SK-N-SH (cell line): Measurements from ENCODE around the gene C14orf132. TPM values are rescaled to one million over a fixed set of nuclear protein-coding genes. Genes with fewer than 3 reads are reported as not detected.

Experiments
- CTCF ChIA-PET: fragments of 300-600, 350-600 bp; formaldehyde crosslinking; extraction: SDS; loops from one replicate; lab custom pipeline; 2021; lab: Yijun Ruan, JAX
- POLR2A ChIA-PET: fragments of 350-600 bp; sonication (Branson Sonifier 250); formaldehyde crosslinking; extraction: SDS; loops from one replicate; lab custom pipeline; 2020; ENCODE audit warnings: antibody characterized with exemption, inconsistent platforms; lab: Yijun Ruan, JAX
- DNase-seq: peaks from one replicate; pipeline ENCODE4 v3.0.0; 2012
- H2AFZ ChIP-seq: fragments of 200-600 bp; sonication (generic); 2 replicates; pipeline ENCODE4 v1.8.1; 2016; ENCODE audit warnings: antibody characterized with exemption, mild to moderate bottlenecking, low read depth
- H3F3A ChIP-seq: fragments of 200-600 bp; sonication (generic); replicated peaks from 2 replicates; pipeline ENCODE3; 2016; ENCODE audit warnings: antibody characterized with exemption, mild to moderate bottlenecking; ENCODE audit not compliant: insufficient read depth
- H3K27ac ChIP-seq, 2 experiments: fragments of 200-500 bp in 1 of 2; fragments of 200-600 bp in 1 of 2; sonication (Bioruptor generic) in 1 of 2; sonication (generic), shearing (Covaris generic) in 1 of 2; 2 replicates each; pipeline versions ENCODE4 v1.5.1 to v1.6.1; 2014 to 2016; ENCODE audit warnings: low read depth in 2 of 2, inconsistent platforms in 1 of 2, low read length in 1 of 2, mild to moderate bottlenecking in 1 of 2, mixed read lengths in 1 of 2
- H3K27me3 ChIP-seq: fragments of 200-600 bp; sonication (generic), shearing (Covaris generic); 2 replicates; pipeline ENCODE4 v1.6.1; 2016; ENCODE audit warnings: mixed run types; ENCODE audit not compliant: insufficient read depth
- H3K36me3 ChIP-seq, 2 experiments: fragments of 200-500 bp in 1 of 2; fragments of 200-600 bp in 1 of 2; sonication (Bioruptor generic) in 1 of 2; sonication (generic) in 1 of 2; replicated peaks in 1 of 2; 2 replicates each; pipeline versions ENCODE3 to v1.5.1; 2014 to 2016; ENCODE audit warnings: low read length in 1 of 2, mild to moderate bottlenecking in 1 of 2; ENCODE audit not compliant: insufficient read depth in 2 of 2, control insufficient read depth in 1 of 2
- H3K4me1 ChIP-seq, 2 experiments: fragments of 200-500 bp in 1 of 2; fragments of 200-600 bp in 1 of 2; sonication (Bioruptor generic) in 1 of 2; sonication (generic), shearing (Covaris generic) in 1 of 2; 2 replicates each; pipeline versions ENCODE4 v1.5.1 to v1.6.1; 2014 to 2016; ENCODE audit warnings: low read depth in 1 of 2, low read length in 1 of 2, mixed run types in 1 of 2; ENCODE audit not compliant: insufficient read depth in 2 of 2, control insufficient read depth in 1 of 2
- H3K4me2 ChIP-seq: fragments of 200-600 bp; sonication (generic), shearing (Covaris generic); 2 replicates; pipeline ENCODE4 v1.6.1; 2017; ENCODE audit warnings: mixed run types
- H3K4me3 ChIP-seq, 2 experiments: fragments of 200-500 bp in 1 of 2; fragments of 200-600 bp in 1 of 2; sonication (Bioruptor generic) in 1 of 2; sonication (generic), shearing (Covaris generic) in 1 of 2; 2 replicates each; pipeline versions ENCODE4 v1.5.1 to v1.8.1; 2014 to 2016; ENCODE audit warnings: low read depth in 2 of 2, inconsistent platforms in 1 of 2, low read length in 1 of 2, mild to moderate bottlenecking in 1 of 2, mixed read lengths in 1 of 2, moderate library complexity in 1 of 2
- H3K79me2 ChIP-seq: fragments of 200-600 bp; sonication (generic); 2 replicates; pipeline ENCODE4 v1.8.1; 2017; ENCODE audit warnings: mild to moderate bottlenecking; ENCODE audit not compliant: insufficient read depth
- H3K9ac ChIP-seq: fragments of 200-600 bp; sonication (generic); 2 replicates; pipeline ENCODE4 v1.6.1; 2017; ENCODE audit warnings: mixed run types
- H3K9me2 ChIP-seq: fragments of 200-600 bp; sonication (generic); 2 replicates; pipeline ENCODE4 v1.6.1; 2017; ENCODE audit warnings: mixed run types
- H3K9me3 ChIP-seq: fragments of 200-600 bp; sonication (generic); 2 replicates; pipeline ENCODE4 v1.6.1; 2017; ENCODE audit warnings: mixed run types, mild to moderate bottlenecking, moderate library complexity
- H4K20me1 ChIP-seq: fragments of 200-600 bp; sonication (generic); 2 replicates; pipeline ENCODE4 v1.6.1; 2017; ENCODE audit warnings: mild to moderate bottlenecking, mixed run types; ENCODE audit not compliant: insufficient read depth
- ELF1 ChIP-seq: IDR thresholded peaks from 2 replicates; pipeline ENCODE4 v1.4.0; 2012
- EZH2phosphoT487 ChIP-seq: fragments of 200-600 bp; sonication (generic); IDR thresholded peaks from 2 replicates; pipeline ENCODE4 v1.6.1; 2017; ENCODE audit warnings: low read depth, mixed run types, mild to moderate bottlenecking, antibody characterized with exemption, moderate library complexity, borderline replicate concordance
- FOXJ3 ChIP-seq: sonication (generic); formaldehyde crosslinking; IDR thresholded peaks from 2 replicates; pipeline ENCODE4 v1.5.1; 2020; ENCODE audit warnings: mild to moderate bottlenecking, missing genetic modification reagents
- NFIC ChIP-seq: IDR thresholded peaks from 2 replicates; pipeline ENCODE4 v1.4.0; 2012; ENCODE audit warnings: borderline replicate concordance
- NRF1 ChIP-seq: IDR thresholded peaks from 2 replicates; pipeline ENCODE4 v1.6.1; 2012; ENCODE audit warnings: low read depth, mild to moderate bottlenecking, low read length
- RAD21 ChIP-seq: IDR thresholded peaks from 2 replicates; pipeline ENCODE4 v1.6.1; 2012; ENCODE audit warnings: mild to moderate bottlenecking, low read length
- SMC3 ChIP-seq: IDR thresholded peaks from 2 replicates; pipeline ENCODE4 v1.6.1; 2012; ENCODE audit warnings: low read depth, low read length, improper control_type of control experiment
- TAF1 ChIP-seq: IDR thresholded peaks from 2 replicates; pipeline ENCODE4 v1.6.1; 2012; ENCODE audit warnings: low read depth, mild to moderate bottlenecking, low read length, moderate library complexity, borderline replicate concordance
- TEAD4 ChIP-seq: IDR thresholded peaks from 2 replicates; pipeline ENCODE4 v1.4.0; 2012; ENCODE audit warnings: mild to moderate bottlenecking, borderline replicate concordance; ENCODE audit not compliant: insufficient read depth
- YY1 ChIP-seq: IDR thresholded peaks from 2 replicates; pipeline ENCODE4 v1.4.0; 2012; ENCODE audit warnings: low read depth, mild to moderate bottlenecking
- WGBS: methylation state at CpG from one replicate; pipeline ENCODE4 v1.1.6; 2017; ENCODE audit warnings: low lambda C conversion rate; 5-methylcytosine and 5-hydroxymethylcytosine counted together
- polyA plus RNA-seq, 3 experiments: library from polyadenylated mRNA; depleted of rRNA; stranded (reverse); fragments of >200 nt; gene quantifications; 2 replicates each; pipeline ENCODE4 v1.2.3, GENCODE V29; 2012
- TF ChIP-seq, protein P1 (sequence below): IDR thresholded peaks from 2 replicates; pipeline ENCODE4; 2012
- TF ChIP-seq, protein P2 (sequence below): fragments of 150-350 bp; IDR thresholded peaks from 2 replicates; pipeline ENCODE4 v1.6.1; 2016; ENCODE audit warnings: mild to moderate bottlenecking, low read depth, low read length
- TF ChIP-seq, protein P3 (sequence below): fragments of 200-600 bp; sonication (generic); IDR thresholded peaks from 2 replicates; pipeline ENCODE4 v1.6.1; 2017; ENCODE audit warnings: antibody characterized with exemption, mild to moderate bottlenecking, moderate library complexity

C14orf132 gene
- polyA plus RNA-seq, 1 of the 3 experiments (the other 2 are of a cell fraction): 5.5 TPM

DNA sequence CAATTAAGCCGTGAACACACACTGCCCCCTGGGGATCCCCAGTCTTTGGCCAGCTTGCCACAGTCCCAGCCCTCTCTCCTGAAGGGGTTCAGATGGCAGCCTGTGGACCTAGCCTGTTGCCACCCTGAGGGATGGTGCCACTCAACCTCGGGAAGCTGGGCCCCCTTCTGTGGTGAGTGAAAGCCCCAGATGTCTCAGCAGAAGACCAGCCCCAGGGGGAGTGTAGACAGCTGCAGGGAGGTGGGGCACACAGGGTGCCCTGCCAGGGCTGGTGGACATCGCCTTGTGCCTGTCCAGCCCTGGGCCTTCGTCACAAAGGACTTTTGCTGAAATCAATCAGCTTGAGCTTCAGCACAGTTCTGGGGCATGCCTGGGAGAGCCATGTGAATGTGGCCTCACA is 32.4 kb downstream of the C14orf132 start:
- CTCF ChIA-PET: interaction anchor here (1.2 to 1.5 kb wide), 2 partner anchors 15 to 204 kb away, joined by 3 to 5 read pairs; no protein-coding TSS in a partner anchor
- POLR2A ChIA-PET: no interaction called here
- Histone ChIP-seq H3K4me2 (no peak overlapping the region), H3K27ac (no peak overlapping the region), H3K79me2 (0 out of 2 replicates have a peak, but pooled peaks cover 2% of the 10 kb centered on the region), H4K20me1 (no peaks in the 10 kb centered on the region), H3F3A (peaks cover 10% of the 10 kb centered on the region), H3K27me3 (no peaks in the 10 kb centered on the region), H3K9me2 (no peaks in the 10 kb centered on the region), H3K9me3 (no peaks in the 10 kb centered on the region), H2AFZ (no peak overlapping the region), H3K9ac (no peak overlapping the region), H3K36me3 (no peaks in the 10 kb centered on the region), H3K4me3 (no peak overlapping the region), H3K4me1 (peaks cover 0 to 6% of the 10 kb centered on the region in 2 experiments; a peak in 2 of 4 replicates)
- no peak for TF ChIP-seq FOXJ3 (CRISPR knock-in tag)
- no peak for TF ChIP-seq ELF1
- no peak for TF ChIP-seq YY1
- TF ChIP-seq EZH2phosphoT487: no peak
- no peak for TF ChIP-seq RAD21
- TF ChIP-seq SMC3: no peak
- TF ChIP-seq, protein P1, sequence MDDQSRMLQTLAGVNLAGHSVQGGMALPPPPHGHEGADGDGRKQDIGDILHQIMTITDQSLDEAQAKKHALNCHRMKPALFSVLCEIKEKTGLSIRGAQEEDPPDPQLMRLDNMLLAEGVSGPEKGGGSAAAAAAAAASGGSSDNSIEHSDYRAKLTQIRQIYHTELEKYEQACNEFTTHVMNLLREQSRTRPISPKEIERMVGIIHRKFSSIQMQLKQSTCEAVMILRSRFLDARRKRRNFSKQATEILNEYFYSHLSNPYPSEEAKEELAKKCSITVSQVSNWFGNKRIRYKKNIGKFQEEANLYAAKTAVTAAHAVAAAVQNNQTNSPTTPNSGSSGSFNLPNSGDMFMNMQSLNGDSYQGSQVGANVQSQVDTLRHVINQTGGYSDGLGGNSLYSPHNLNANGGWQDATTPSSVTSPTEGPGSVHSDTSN: no peak
- TF ChIP-seq, protein P2, sequence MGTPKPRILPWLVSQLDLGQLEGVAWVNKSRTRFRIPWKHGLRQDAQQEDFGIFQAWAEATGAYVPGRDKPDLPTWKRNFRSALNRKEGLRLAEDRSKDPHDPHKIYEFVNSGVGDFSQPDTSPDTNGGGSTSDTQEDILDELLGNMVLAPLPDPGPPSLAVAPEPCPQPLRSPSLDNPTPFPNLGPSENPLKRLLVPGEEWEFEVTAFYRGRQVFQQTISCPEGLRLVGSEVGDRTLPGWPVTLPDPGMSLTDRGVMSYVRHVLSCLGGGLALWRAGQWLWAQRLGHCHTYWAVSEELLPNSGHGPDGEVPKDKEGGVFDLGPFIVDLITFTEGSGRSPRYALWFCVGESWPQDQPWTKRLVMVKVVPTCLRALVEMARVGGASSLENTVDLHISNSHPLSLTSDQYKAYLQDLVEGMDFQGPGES: no peak
- no peak for DNase-seq
- 80% methylated on average over 1 of the region's 4 CpGs for WGBS

DNA sequence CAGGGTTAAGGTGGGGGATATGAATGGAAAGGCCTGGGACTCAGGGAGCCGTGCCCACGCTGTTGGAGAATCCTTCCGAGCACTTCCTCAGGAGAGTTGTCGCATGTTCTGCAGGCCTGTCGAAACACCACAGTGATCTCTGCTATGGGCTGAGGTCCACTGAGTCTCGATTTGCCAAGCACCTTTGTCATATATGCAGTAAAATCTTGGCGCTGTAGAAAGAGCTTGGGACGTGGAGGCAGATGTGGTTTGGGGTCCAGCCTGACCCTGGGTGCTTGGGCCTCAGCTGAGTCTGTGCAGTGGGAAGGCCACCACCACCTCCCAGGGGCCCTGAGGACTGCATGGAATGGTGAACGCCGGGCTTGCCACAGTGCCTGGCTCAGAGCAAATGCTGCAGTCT is 32.9 kb downstream of the C14orf132 start:
- no peaks in the 10 kb centered on the region for H3K9me3 ChIP-seq
- no peaks in the 10 kb centered on the region for H3K36me3 ChIP-seq
- TF ChIP-seq TEAD4 (no peak), NRF1 (no peak), NFIC (no peak), TAF1 (no peak)
- TF ChIP-seq, protein P1: no peak
- TF ChIP-seq, protein P3, sequence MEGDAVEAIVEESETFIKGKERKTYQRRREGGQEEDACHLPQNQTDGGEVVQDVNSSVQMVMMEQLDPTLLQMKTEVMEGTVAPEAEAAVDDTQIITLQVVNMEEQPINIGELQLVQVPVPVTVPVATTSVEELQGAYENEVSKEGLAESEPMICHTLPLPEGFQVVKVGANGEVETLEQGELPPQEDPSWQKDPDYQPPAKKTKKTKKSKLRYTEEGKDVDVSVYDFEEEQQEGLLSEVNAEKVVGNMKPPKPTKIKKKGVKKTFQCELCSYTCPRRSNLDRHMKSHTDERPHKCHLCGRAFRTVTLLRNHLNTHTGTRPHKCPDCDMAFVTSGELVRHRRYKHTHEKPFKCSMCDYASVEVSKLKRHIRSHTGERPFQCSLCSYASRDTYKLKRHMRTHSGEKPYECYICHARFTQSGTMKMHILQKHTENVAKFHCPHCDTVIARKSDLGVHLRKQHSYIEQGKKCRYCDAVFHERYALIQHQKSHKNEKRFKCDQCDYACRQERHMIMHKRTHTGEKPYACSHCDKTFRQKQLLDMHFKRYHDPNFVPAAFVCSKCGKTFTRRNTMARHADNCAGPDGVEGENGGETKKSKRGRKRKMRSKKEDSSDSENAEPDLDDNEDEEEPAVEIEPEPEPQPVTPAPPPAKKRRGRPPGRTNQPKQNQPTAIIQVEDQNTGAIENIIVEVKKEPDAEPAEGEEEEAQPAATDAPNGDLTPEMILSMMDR: no peak
- H3K4me1 ChIP-seq: peaks cover 0 to 4% of the 10 kb centered on the region in 2 experiments; a peak in 2 of 4 replicates
- H3K27ac ChIP-seq: no peak overlapping the region
- no peaks in the 10 kb centered on the region for H3K27me3 ChIP-seq
- H2AFZ ChIP-seq: no peak overlapping the region
- 88% methylated on average over 10 of the region's 10 CpGs for WGBS
- H3K9me2 ChIP-seq: no peaks in the 10 kb centered on the region
- CTCF ChIA-PET: interaction anchor here (0.9 to 1.5 kb wide), 2 partner anchors 10 to 16 kb away, joined by 3 to 5 read pairs; no protein-coding TSS in a partner anchor
- H3F3A ChIP-seq: peaks cover 10% of the 10 kb centered on the region
- no peak overlapping the region for H3K4me2 ChIP-seq
- no peak overlapping the region for H3K4me3 ChIP-seq
- no peaks in the 10 kb centered on the region for H4K20me1 ChIP-seq
- H3K9ac ChIP-seq: no peak overlapping the region
- DNase-seq: no peak
- H3K79me2 ChIP-seq: 0 out of 2 replicates have a peak, but pooled peaks cover 7% of the 10 kb centered on the region
- POLR2A ChIA-PET: no interaction called here
